Heart left ventricle (tissue), 16 donors: ENCODE results near the gene SPO11. TPM values are rescaled to one million over a fixed set of nuclear protein-coding genes. Genes with fewer than 3 reads are reported as not detected.
A peak's percentile ranks its signal among the peaks of the same experiment; 100 is the strongest.

ENCODE experiments used
- ATAC-seq, 4 donors: fragments of 200-7000 bp; cut with Tn5 transposase; one replicate each; pipeline ENCODE4 v1.9.1; 2020 to 2022; ENCODE audit warnings: moderate library complexity in 4 of 4, mild to moderate bottlenecking in 3 of 4, moderate number of reproducible peaks in 1 of 4
- DNase-seq, 5 donors: peaks; one replicate each; pipeline ENCODE4 v3.0.0-alpha.2; 2020
- H3K27ac ChIP-seq, 12 donors: fragments of 200-600 bp; sonication (generic) in 4 of 12; one replicate each; pipeline versions ENCODE4 v1.5.0 to v1.8.0; 2016 to 2022; ENCODE audit warnings: mild to moderate bottlenecking in 2 of 12
- H3K27me3 ChIP-seq, 9 donors: fragments of 200-600 bp; sonication (generic) in 2 of 9; one replicate each; pipeline versions ENCODE4 v1.5.1 to v1.8.0; 2016 to 2022; ENCODE audit warnings: mild to moderate bottlenecking in 3 of 9
- H3K36me3 ChIP-seq, 9 donors: fragments of 200-600 bp; sonication (generic) in 2 of 9; one replicate each; pipeline versions ENCODE4 v1.5.0 to v1.8.0; 2018 to 2022; ENCODE audit warnings: mild to moderate bottlenecking in 2 of 9
- H3K4me1 ChIP-seq, 12 donors: fragments of 200-600 bp; sonication (generic) in 4 of 12; one replicate each; pipeline versions ENCODE4 v1.5.0 to v1.8.0; 2016 to 2022; ENCODE audit warnings: mild to moderate bottlenecking in 3 of 12
- H3K4me3 ChIP-seq, 12 donors: fragments of 200-600 bp; sonication (generic) in 4 of 12; one replicate each; pipeline versions ENCODE4 v1.5.0 to v1.8.0; 2017 to 2022; ENCODE audit warnings: mild to moderate bottlenecking in 9 of 12, moderate library complexity in 4 of 12
- H3K9me3 ChIP-seq, 12 donors: fragments of 200-600 bp; sonication (generic) in 4 of 12; one replicate each; pipeline versions ENCODE4 v1.5.0 to v1.8.0; 2016 to 2022; ENCODE audit warnings: mild to moderate bottlenecking in 1 of 12
- POLR2A ChIP-seq, 2 donors: fragments of 450-650 bp; IDR thresholded peaks; one replicate each; pipeline ENCODE4 v1.6.1; 2017; ENCODE audit warnings: antibody characterized with exemption in 2 of 2, mild to moderate bottlenecking in 2 of 2, moderate library complexity in 2 of 2
- WGBS, 4 donors: extraction: QIAGEN DNeasy Blood & Tissue Kit in 2 of 4; methylation state at CpG; one replicate each; pipeline versions ENCODE4 v1.1.5 to v1.1.7; 2013 to 2018; 5-methylcytosine and 5-hydroxymethylcytosine counted together
- intact Hi-C, 10 donors: fragments of 100-400 bp; cut with DNase I; formaldehyde crosslinking; loops; one replicate each; pipeline versions ENCODE4 v1.11.1 to v1.14.2; 2022
- long read RNA-seq, 3 donors: library from polyadenylated mRNA; unstranded; transcript quantifications; one replicate each; pipeline ENCODE4 v2.0.0, GENCODE V29; 2020 to 2021
- polyA plus RNA-seq, 2 donors: library from polyadenylated mRNA; stranded (reverse); fragments of 200-250 nt; gene quantifications; one replicate each; pipeline ENCODE4 v1.2.3, GENCODE V29; 2013
- total RNA-seq, 9 donors: library from RNA; depleted of rRNA in 2 of 9; stranded (reverse); fragments of >200 nt in 2 of 9; fragmentation: NEBNext Ultra II Directional in 3 of 9; extraction: Animal tissue kit (Norgen Biotek cat#: 25700) in 3 of 9; gene quantifications; one replicate each; pipeline versions ENCODE4 v1.1.0 to v1.2.4, GENCODE V29; 2016 to 2023
- TF ChIP-seq, protein P1 (sequence below), 12 donors: fragments of 200-600 bp; sonication (generic) in 4 of 12; IDR thresholded peaks; one replicate each; pipeline versions ENCODE4 v1.5.0 to v1.8.0; 2018 to 2022; ENCODE audit warnings: antibody characterized with exemption in 12 of 12, mild to moderate bottlenecking in 5 of 12
- donor health status: ischemic (EF 13 %, LVEDD 7.1; RV severe dilation, severe dysfunction).
- donor health status: healthy with polysubstance abuse.
- donor health status: DM: no; HTN: yes; CAD: no.
- donor health status: DM: no; HTN: no; CAD: no.
- donor health status: ischemic (EF 25% LVEDD 6.9; RV normal size, moderate dysfunction).
- donor health status: ischemic (EF 25% LVEDD 5.7; RV mildly dilated, moderate dysfunction).
- donor health status: healthy.
- donor health status: DM: yes; HTN: yes; CAD: no.
- donor health status: ischemic (EF 35%, LVEDD 5.7; RV mildly dilated, moderate dysfunction).
- donor health status: nonischemic (EF 11% LVEDD 7.7; RV severe dilation, severe dysfunction).
- donor health status: DM: yes; HTN: yes; CAD: no.
- donor health status: PGD.
- donor health status: ischemic (EF 29% LVEDD 5.4; RV normal size, mild dysfunction).
- donor health status: nonischemic (EF 23%, LVEDD 6.1; RV moderate dilation, normal function).

Gene SPO11, protein sequence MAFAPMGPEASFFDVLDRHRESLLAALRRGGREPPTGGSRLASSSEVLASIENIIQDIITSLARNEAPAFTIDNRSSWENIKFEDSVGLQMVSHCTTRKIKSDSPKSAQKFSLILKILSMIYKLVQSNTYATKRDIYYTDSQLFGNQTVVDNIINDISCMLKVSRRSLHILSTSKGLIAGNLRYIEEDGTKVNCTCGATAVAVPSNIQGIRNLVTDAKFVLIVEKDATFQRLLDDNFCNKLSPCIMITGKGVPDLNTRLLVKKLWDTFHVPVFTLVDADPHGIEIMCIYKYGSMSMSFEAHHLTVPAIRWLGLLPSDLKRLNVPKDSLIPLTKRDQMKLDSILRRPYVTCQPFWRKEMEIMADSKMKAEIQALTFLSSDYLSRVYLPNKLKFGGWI
- total RNA-seq (not detected), polyA plus RNA-seq (not detected)
- long read RNA-seq, donor 1 = 0 reads
- long read RNA-seq, donor 2 = 0 reads
- long read RNA-seq, donor 3 = 0 reads

DNA sequence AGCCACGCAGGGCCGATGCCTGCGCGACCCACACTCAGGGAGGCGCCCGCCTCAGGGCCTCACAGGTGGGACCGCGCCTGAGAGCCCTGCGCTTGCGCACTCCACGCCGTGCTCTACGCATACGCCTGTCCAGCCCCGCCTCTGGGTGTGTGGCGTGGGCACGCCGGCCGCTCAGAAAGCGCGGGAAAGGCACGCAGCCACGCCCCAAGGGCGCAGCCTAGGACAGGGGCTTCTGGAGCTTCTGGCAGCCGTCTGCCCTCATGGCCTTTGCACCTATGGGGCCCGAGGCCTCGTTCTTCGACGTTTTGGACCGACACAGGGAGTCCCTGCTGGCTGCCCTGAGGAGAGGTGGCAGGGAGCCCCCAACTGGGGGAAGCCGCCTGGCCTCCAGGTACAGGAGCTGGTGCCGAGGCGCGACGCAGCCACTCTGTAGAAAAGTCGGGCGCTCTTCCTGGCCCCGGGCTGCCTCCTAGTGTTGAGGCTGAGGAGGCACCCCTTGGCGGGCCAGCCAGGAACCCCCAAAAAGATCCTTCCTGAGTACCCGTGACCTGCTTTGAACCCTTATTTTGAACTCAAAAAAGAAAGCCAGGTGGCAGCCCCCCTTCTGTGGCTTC, at the start of gene SPO11:
Gene SPO11, plus strand, starts transcription at position 196 of the 614 bp plus-strand sequence. Its CDS starts 65 bp downstream, at position 261.
- DNase-seq = no peak
- Histone ChIP-seq H3K4me3 (no peak within 1 kb of the TSS), H3K27me3 (peaks cover 0 to 65% (median 10%) of the 10 kb centered on the region in 9 donors), H3K36me3 (no peaks in the 10 kb centered on the region), H3K27ac (no peak within 1 kb of the TSS), H3K4me1 (no peaks in the 10 kb centered on the region), H3K9me3 (no peaks in the 10 kb centered on the region)
- TF ChIP-seq, protein P1, sequence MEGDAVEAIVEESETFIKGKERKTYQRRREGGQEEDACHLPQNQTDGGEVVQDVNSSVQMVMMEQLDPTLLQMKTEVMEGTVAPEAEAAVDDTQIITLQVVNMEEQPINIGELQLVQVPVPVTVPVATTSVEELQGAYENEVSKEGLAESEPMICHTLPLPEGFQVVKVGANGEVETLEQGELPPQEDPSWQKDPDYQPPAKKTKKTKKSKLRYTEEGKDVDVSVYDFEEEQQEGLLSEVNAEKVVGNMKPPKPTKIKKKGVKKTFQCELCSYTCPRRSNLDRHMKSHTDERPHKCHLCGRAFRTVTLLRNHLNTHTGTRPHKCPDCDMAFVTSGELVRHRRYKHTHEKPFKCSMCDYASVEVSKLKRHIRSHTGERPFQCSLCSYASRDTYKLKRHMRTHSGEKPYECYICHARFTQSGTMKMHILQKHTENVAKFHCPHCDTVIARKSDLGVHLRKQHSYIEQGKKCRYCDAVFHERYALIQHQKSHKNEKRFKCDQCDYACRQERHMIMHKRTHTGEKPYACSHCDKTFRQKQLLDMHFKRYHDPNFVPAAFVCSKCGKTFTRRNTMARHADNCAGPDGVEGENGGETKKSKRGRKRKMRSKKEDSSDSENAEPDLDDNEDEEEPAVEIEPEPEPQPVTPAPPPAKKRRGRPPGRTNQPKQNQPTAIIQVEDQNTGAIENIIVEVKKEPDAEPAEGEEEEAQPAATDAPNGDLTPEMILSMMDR (IDR thresholded peaks at IDR 0.05) = peak in 8 of 12 donors; percentile 10 to 31 (median 18)
- TF ChIP-seq POLR2A (IDR thresholded peaks at IDR 0.05) = no peak
- 48 to 74% (median 61%) methylated on average over 26 to 40 of the region's 40 CpGs for WGBS, 4 donors
- peak in 2 of 4 donors; percentile 45 to 54 for ATAC-seq
- intact Hi-C loops = loop anchor here in 2 of 10 donors (5.0 kb wide), 2 partner anchors 237 to 247 kb away; no protein-coding TSS in a partner anchor

- ATAC-seq = no peak
- intact Hi-C loops = no loop called here
Measured at GRCh38 chr20:57280221-57280620, 49.4 kb upstream of the SPO11 start.

GRCh38 chr20:57281900-57282299, 47.7 kb upstream of the SPO11 start:
- WGBS, 4 donors = 81 to 86% (median 83%) methylated on average over 7 of the region's 7 CpGs

More at GRCh38 chr20:57280221-57280620, 49.4 kb upstream of the SPO11 start:
- Histone ChIP-seq H3K36me3 (no peaks in the 10 kb centered on the region), H3K27me3 (peaks cover 0 to 25% (median 1%) of the 10 kb centered on the region in 9 donors), H3K4me1 (no peaks in the 10 kb centered on the region), H3K9me3 (no peaks in the 10 kb centered on the region), H3K27ac (no peak overlapping the region), H3K4me3 (no peak overlapping the region)
- WGBS, 4 donors = 86 to 92% (median 89%) methylated on average over 10 of the region's 10 CpGs
- no peak for TF ChIP-seq POLR2A (IDR thresholded peaks at IDR 0.05)
- TF ChIP-seq, protein P1 (IDR thresholded peaks at IDR 0.05) = no peak
- DNase-seq = no peak

More at GRCh38 chr20:57281900-57282299, 47.7 kb upstream of the SPO11 start:
- Histone ChIP-seq H3K4me3 (no peak overlapping the region), H3K36me3 (no peaks in the 10 kb centered on the region), H3K27ac (no peak overlapping the region), H3K4me1 (no peaks in the 10 kb centered on the region), H3K27me3 (peaks cover 0 to 31% (median 5%) of the 10 kb centered on the region in 9 donors), H3K9me3 (no peaks in the 10 kb centered on the region)
- TF ChIP-seq, protein P1 (IDR thresholded peaks at IDR 0.05) = no peak
- TF ChIP-seq POLR2A (IDR thresholded peaks at IDR 0.05) = no peak
- ATAC-seq (no peak), DNase-seq (no peak)
- intact Hi-C loops = no loop called here
